Left hindlimb (tissue), 1 donor: ENCODE data around the gene PYHIN1.
"Not testable (repeated sequence)": the region's sequence is repeated elsewhere in the genome, so short reads cannot be mapped to it uniquely, and the experiment has no call there.

Experiments
- DNase-seq: peaks from one replicate; pipeline ENCODE4 v3.0.0-alpha.2; 2018

PYHIN1 gene

GRCh38 chr1:158984386-158984785 lies 53.0 kb downstream of the PYHIN1 start:
- no peak for DNase-seq

GRCh38 chr1:158989424-158989823 lies 58.1 kb downstream of the PYHIN1 start:
- no peak for DNase-seq

DNA sequence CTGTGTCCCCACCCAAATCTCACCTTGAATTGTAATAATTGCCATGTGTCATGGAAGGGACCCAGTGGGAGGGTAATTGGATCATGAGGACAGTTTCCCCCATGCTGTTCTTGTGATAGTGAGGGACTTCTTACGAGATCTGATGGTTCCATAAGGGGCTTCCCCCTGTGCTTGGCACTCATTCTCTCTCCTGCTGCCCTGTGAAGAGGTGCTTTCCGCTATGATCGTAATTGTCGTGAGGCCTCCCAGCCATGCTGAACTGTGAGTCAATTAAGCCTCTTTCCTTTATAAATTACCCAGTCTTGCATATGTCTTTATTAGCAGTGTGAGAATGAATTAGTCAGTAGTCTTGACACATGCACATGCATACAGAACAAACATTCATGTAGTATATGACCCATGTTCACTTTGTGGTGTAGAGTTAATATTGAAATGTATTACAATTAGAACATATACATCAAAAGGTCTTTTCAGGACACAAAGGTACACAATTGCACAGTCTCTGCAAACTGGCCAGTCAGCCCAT lies 61.5 kb downstream of the PYHIN1 start:
- no peak for DNase-seq

DNA sequence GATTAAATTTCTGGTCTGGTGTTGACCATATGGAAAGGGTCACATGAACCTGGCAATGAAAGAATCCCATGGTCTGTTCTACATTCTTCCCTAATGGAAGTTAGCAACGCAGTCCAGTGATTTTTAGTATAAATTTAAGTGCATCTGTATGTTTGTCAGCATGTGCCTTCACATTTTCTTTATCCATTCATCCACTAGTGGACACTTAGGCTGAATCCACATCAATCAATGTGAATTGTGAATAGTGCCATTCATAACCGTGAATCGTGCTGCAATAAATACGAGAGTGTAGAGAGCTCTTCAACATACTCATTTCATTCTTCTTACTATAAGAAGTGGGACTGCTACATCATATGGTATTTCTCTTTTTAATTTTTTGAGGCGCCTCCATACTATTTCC lies 65.6 kb downstream of the PYHIN1 start:
- DNase-seq = no peak

DNA sequence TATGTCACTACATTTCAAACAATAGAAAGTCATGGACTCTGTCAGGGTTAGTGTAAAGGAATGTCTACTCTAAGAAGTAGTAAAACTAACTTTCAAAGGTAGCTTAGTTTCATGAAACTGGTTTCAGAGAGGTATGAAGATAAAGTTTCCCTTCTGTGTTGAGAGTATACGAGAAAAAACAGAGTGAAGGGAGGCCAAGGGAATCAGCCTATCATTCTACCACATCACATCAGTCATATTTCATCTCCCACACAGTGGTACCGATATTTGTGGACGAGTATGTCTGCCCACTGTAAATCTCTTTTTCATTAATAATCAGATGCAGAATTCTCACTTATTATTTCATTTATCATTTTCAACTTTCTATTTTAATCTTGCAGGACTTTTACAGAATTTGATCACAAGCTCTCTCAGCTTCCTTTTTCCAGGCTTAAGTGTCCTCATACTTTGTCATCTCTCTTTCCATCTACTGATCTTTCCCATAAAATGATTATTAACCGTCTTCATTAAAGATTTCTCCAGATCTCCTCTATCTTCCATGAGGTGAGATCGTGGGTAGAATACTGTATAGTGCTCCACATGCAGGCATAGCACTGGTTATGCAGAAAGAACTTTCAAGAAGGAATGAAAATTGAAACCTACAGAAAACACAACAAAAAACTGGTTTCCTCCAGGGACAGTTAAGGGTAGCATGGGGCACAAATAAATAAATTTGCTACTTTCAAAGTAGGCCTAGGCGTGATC lies 66.9 kb downstream of the PYHIN1 start:
- no peak for DNase-seq

- DNase-seq = no peak
These were observed 67.4 kb downstream of the PYHIN1 start for GRCh38 chr1:158998781-158999161.

DNA sequence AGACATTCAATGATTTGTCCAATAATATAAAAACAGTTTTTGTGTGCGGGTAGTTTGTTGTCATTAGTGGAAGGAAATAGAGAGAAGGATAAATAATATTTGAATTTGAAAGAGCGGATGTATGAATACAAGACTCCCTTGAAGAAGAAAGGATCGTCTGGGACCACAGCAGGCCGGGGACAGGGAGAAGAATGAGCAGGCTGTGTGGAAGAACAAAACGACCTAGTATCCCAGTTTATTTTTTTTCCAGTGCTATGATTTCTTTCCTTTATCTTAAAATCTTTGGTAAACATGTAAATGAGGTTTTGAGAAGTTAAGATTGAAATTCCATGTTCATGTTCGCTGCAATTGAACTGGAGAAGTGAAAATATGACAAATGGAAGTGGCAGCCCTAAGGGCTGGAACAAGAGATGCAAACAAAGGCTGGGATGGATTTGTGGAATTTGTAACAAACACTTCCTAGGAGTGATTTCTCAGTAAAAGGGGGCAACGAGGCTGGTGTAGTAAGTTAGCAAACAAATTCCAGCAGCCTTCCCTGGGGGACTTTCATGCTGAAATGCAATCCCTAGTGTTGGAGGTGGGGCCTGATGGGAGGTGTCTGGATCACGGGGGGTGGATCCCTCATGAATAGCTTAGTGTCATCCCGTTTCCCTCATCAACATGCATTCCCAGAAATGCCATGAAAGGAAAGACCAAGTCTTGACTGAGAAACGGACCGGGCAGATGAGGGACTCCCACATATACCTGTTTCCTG lies 68.1 kb downstream of the PYHIN1 start:
- DNase-seq = peak; percentile 85

- no peak for DNase-seq
These were observed 68.7 kb downstream of the PYHIN1 start for GRCh38 chr1:159000070-159000409.

GRCh38 chr1:159000625-159001024 lies 69.3 kb downstream of the PYHIN1 start:
- peak; percentile 80 for DNase-seq

GRCh38 chr1:159005161-159005560 lies 73.8 kb downstream of the PYHIN1 start:
- DNase-seq = no peak

DNA sequence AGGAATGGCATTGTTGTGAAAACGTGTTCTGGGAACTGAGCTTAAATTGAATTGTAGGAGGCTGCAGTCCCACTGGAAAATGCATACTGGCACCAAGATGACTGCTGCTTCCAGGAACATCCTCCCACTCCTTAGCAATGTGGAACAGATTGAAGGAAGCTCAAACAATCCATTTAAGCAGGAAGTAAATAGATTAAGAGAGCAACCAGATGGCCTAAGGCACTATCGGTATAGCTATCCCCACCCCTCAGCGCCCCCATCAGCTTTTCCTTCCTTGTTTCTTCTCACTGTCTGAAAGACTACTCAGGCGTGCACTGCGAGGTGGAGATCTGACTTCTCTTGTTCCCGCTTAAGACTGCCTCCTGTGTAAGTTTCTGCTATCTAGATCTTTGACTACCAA lies 74.3 kb downstream of the PYHIN1 start:
- peak; percentile 53 for DNase-seq

DNA sequence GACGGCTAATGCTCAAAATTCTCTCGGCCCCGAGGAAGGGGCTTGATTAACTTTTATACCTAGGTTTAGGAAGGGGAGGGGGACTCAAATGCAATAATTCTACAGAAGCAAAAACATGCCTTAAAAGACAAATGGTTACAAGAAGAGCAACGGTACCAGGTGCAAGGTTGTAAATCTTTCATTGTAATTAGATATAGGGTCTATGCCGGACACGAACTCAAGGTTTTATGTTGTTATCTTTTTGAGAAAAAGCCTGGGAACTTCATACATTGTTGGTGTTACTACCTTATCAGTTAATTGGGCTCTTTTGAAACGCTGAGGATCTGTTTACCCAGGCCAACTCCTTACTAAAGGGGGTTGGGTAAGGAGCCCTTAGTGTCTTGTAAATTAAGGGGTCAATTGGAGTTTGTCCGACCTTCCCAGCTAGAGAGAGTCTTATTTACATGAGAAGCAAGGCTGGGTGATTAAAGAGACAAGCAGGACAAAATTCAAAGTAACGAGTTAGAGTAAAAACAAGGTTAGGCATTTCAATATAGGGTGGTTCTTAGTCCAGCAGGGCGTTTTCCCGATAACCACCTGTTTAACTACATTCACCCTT lies 75.0 kb downstream of the PYHIN1 start:
- DNase-seq = not testable (repeated sequence)

DNA sequence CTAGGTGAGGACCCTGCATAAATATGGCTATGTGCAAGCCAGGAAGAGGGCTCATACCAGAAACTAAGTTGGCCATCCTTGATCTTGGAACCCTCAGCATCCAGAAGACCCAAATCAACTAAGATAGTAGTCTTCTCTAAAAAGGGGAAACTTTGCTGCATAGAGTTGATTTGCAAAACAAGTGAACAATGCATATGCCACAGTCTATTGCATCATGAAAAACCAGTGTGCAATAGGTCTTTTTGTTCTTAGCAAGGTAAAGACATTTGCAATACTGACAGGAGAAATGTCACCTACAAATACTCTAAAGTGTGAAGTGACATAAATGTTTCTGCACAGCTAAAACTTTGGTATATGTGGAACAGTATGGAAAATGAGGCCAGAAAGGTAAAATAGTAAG lies 76.4 kb downstream of the PYHIN1 start:
- no peak for DNase-seq

DNA sequence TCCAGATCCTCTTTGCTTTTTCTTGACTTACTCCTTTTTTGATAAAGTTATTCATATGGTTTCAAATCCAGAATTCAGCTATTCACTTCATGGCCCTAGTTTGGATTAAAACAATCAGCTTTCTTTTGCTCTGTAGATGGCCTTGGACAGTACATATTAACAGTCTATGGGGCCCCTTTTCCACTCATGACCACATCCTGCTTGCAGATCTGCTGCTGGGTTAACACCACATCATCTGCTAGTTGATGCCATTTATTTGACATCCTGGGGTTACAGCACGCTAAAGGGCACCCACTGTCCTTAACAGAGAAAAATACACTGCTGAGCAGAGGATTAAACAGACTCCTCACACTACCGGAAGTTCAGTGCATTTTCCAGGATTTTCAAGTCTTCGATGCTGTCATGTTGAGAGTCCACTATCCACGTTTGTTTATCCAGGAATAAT lies 77.4 kb downstream of the PYHIN1 start:
- no peak for DNase-seq

GRCh38 chr1:159009287-159009686 lies 77.9 kb downstream of the PYHIN1 start:
- DNase-seq = no peak

- DNase-seq = peak; percentile 37
These were observed 78.5 kb downstream of the PYHIN1 start, which contains the start of gene IFI16 for GRCh38 chr1:159009704-159010361. Gene IFI16 (plus strand): TSS chr1:159009907. CDS start chr1:159014681, 4,774 bp downstream.

DNA sequence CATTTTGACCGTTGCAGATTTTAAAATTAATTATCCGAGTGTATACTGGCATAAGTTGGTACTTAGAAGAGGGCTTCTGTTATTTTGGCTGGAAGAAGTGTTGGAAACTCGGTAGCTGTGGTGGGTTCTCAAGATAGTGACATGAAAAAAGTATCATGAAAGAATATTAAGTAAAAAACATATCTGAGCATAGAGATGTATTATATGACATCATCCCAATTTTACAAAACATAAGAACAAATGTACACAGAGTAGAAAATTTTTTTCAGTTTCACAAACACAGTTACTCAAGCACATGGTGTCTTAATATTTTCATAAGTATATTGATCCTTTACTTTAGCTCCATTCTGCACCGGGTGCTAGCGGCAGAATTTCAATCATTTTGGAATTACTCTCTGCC lies 79.0 kb downstream of the PYHIN1 start:
- no peak for DNase-seq

GRCh38 chr1:159011001-159011400 lies 79.6 kb downstream of the PYHIN1 start:
- not testable (repeated sequence) for DNase-seq

GRCh38 chr1:159011751-159012150 lies 80.4 kb downstream of the PYHIN1 start:
- DNase-seq = no peak

- no peak for DNase-seq
These were observed 81.1 kb downstream of the PYHIN1 start for GRCh38 chr1:159012495-159012894.

DNA sequence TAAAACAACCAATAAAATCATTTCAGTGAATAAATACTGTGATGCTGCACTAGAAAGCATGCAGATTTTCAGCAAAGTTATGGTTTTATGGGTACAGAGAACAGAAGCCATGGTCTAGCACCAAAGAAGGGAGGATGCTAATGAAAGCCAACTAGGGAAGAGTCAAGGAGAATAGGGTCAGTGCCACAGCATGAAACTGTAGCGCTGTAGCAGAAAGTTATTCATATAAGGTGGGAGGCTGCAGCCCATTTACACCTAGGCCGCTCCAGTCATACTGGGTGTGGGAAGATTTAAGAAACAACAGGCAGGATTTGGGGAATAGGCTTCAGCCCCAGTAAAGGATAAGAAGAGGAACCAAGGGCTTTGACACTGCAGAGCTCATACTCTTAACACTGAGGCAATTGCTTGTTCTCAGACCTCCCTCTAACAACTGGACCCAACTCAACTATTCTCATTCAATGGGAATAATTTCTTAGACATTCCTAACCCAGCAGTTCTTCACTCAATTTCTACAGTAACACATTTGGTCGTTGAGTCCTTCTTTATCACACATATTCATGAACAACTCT lies 82.7 kb downstream of the PYHIN1 start:
- no peak for DNase-seq

DNA sequence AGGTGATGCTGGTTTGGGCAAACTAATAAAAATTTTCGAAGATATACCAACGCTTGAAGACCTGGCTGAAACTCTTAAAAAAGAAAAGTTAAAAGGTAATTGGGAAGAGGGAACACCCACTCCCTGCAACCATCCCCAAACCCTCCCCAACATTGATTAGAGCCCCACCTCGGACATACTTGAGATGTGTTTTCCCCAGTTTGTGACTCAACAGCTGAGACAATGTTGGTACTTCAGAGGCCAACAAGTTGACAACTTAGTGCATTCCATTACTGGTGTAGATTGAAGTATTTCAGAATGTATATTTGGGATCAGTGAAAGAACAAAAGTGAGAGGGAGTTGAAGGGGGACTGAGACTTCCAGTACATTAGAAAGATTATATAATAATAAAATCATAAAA lies 83.5 kb downstream of the PYHIN1 start:
- no peak for DNase-seq

- DNase-seq = peak; percentile 44
These were observed 84.1 kb downstream of the PYHIN1 start for GRCh38 chr1:159015440-159015909.
